ENCODE results near the gene CABP4. TPM values are rescaled to one million over a fixed set of nuclear protein-coding genes. Genes with fewer than 3 reads are reported as not detected.

CABP4 gene
- total RNA-seq, 6 experiments from 2014 or later = not detected

DNA sequence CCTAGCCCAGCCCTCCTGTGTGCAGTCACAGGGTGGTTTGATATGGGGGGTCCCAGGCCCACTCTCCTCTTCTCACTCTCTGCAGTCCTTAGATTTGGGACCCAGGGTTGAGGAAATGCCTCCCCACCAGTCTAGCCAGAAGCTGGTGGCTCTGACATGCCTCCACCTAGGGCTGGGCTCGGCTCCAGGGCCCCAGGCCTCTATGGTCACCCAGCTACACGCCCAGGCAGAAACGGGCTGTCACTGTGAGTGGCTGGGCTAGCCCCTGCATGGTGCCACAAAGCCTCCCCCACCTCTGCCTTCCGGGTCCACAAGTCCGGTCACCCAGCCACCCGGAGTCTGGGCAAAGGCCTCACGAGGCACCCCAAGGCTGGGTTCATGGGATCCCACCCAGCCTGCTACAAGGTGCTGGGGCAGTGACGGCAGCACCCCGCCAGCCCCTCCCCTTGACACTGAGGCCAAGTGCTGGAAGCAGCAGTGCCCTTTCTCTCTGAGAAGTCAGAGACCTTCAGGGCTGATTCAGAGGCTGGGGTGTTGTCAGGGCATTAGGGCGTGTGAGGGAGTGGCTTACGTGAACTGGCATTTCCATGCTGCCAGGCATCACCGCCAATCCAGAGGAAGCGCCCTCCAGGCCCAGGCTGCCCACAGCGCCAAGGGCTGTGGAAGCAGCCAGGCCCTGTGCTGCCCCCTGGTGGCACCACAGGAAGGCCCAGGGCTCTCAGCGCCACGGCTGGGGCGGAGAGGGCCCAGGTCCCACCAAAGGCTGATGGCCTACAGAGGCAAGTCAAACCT lies 50.6 kb downstream of the CABP4 start:
- peak overlapping the region; percentile 85 for H3K4me3 Mint-ChIP-seq
- DNase-seq = peak; percentile 85
- H3K4me1 Mint-ChIP-seq (ENCODE audit: low read depth) = peaks cover 42% of the 10 kb centered on the region
- no peaks in the 10 kb centered on the region for H3K9me3 Mint-ChIP-seq
- TF ChIP-seq, protein P1, sequence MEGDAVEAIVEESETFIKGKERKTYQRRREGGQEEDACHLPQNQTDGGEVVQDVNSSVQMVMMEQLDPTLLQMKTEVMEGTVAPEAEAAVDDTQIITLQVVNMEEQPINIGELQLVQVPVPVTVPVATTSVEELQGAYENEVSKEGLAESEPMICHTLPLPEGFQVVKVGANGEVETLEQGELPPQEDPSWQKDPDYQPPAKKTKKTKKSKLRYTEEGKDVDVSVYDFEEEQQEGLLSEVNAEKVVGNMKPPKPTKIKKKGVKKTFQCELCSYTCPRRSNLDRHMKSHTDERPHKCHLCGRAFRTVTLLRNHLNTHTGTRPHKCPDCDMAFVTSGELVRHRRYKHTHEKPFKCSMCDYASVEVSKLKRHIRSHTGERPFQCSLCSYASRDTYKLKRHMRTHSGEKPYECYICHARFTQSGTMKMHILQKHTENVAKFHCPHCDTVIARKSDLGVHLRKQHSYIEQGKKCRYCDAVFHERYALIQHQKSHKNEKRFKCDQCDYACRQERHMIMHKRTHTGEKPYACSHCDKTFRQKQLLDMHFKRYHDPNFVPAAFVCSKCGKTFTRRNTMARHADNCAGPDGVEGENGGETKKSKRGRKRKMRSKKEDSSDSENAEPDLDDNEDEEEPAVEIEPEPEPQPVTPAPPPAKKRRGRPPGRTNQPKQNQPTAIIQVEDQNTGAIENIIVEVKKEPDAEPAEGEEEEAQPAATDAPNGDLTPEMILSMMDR (IDR thresholded peaks at IDR 0.05) = peak; percentile 96
- peaks cover 5% of the 10 kb centered on the region for H3K36me3 Mint-ChIP-seq (ENCODE audit: low read depth)
- H3K27me3 Mint-ChIP-seq (ENCODE audit: insufficient read depth) = peaks cover 11% of the 10 kb centered on the region
- H3K27ac Mint-ChIP-seq = peak overlapping the region; percentile 91

DNA sequence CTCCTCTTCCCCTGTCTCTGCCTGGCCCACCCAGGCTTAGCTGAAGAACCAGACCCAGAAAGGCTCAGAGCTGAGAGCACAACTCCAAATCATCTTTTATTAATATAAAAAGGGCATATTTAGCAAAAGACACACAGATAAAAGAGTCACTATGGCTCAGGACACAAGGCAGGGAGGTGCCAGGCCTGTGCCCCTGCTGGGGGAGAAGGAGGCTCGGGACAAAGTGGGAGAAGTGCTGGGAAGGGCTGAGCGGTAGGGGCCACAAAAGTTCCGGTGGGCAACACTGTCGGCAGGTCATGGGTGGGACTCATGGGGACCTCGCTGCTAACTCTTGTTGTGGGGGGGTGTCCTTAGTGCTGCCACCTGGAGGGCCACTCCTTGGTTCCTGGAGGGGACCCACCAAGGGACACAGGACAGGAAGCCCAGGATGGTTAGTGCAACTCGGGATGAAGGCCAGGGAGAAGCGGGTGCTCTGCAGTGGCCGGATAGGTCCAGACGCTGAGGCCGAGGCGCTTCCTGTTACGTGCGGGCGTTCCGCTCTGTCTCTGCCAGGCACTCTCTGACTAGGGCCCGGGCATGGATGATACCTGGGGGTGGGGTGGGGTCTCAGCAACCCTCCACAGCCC lies 51.4 kb downstream of the CABP4 start:
- Mint-ChIP-seq H3K4me3 (peak overlapping the region; percentile 89), H3K27ac (peak overlapping the region; percentile 91), H3K27me3 (ENCODE audit: insufficient read depth) (peaks cover 13% of the 10 kb centered on the region), H3K4me1 (ENCODE audit: low read depth) (peaks cover 36% of the 10 kb centered on the region), H3K36me3 (ENCODE audit: low read depth) (no peaks in the 10 kb centered on the region; the same call in 1 of the 2 replicates), H3K9me3 (no peaks in the 10 kb centered on the region)
- DNase-seq = no peak
- TF ChIP-seq, protein P1 (IDR thresholded peaks at IDR 0.05) = peak; percentile 51

DNA sequence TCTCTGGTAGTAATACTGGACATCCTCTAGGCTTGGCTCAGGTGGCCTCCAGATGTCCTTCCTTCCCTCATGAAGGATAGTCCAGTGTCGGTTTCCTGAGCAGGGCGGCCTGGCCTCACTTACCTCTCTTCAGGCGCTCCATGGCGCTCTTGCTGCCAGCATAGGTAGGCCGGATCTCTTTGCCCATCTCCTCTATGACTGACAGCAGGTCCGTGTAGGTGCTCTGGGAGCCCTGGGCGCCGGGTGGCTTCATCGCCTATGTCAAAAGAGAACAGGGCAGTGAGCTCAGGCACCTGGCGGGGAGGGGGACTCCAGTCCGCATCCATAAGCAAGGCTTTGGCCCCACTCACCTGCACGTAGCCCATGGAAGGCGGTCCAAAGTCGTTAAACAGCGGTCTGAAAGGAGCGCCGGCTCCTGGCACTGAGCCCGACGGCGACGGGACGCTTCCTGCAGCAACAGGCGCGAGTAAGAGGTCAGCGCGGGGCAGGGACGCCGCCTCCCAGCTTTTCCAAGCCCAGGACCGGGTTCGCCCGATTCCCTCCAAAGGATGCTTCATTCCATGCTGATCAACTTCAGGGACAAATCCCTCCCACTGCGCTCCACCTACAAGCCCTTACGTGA lies 52.2 kb downstream of the CABP4 start:
- Mint-ChIP-seq H3K36me3 (ENCODE audit: low read depth) (no peaks in the 10 kb centered on the region; the same call in 1 of the 2 replicates), H3K27me3 (ENCODE audit: insufficient read depth) (peaks cover 14% of the 10 kb centered on the region), H3K27ac (peak overlapping the region; percentile 64), H3K4me3 (peak overlapping the region; percentile 89), H3K9me3 (no peaks in the 10 kb centered on the region), H3K4me1 (ENCODE audit: low read depth) (peaks cover 36% of the 10 kb centered on the region)
- DNase-seq = no peak
- TF ChIP-seq, protein P1 (IDR thresholded peaks at IDR 0.05) = no peak

DNA sequence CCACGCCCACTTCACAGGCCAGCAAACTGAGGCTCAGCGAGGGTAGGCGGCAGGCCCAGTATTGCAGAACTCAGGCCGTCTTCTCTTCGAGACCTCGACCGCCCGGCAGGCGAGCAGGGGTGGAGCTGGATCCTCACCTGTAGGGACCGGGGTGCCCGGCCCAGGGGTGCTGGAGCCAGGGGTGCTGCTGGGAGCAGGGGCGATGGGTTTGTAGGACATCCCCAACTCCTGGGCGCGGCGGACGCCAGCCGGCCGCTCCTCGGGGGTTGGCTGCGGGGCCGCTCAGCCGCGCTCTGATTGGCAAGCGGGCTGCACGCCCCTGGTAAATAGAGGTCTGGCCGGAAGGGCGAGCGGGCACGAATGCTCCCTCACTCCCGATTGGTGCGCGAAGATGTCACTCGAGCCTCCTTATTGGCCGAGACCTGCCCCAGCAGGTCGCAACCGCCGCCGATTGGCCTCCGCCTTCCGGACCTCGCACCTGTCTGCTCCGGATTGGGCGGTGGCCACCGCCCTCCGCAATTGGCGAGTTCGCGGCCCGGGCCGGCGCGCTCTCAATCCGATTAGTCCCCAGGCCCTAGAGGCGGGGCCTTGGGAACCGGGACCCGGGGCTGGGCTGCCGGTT lies 52.8 kb downstream of the CABP4 start, which contains the start of gene CDK2AP2:
Gene CDK2AP2, minus strand, starts transcription at position 299 of the 622 bp plus-strand sequence. Its CDS starts 80 bp downstream, at position 219.
- TF ChIP-seq, protein P1 (IDR thresholded peaks at IDR 0.05) = no peak
- H3K4me1 Mint-ChIP-seq (ENCODE audit: low read depth) = peaks cover 36% of the 10 kb centered on the region
- H3K27ac Mint-ChIP-seq = peak within 1 kb of the TSS; percentile 98
- peak; percentile 100 for DNase-seq
- H3K9me3 Mint-ChIP-seq = no peaks in the 10 kb centered on the region
- peak within 1 kb of the TSS; percentile 89 for H3K4me3 Mint-ChIP-seq
- peaks cover 17% of the 10 kb centered on the region for H3K27me3 Mint-ChIP-seq (ENCODE audit: insufficient read depth)
- no peaks in the 10 kb centered on the region; the same call in 1 of the 2 replicates for H3K36me3 Mint-ChIP-seq (ENCODE audit: low read depth)

DNA sequence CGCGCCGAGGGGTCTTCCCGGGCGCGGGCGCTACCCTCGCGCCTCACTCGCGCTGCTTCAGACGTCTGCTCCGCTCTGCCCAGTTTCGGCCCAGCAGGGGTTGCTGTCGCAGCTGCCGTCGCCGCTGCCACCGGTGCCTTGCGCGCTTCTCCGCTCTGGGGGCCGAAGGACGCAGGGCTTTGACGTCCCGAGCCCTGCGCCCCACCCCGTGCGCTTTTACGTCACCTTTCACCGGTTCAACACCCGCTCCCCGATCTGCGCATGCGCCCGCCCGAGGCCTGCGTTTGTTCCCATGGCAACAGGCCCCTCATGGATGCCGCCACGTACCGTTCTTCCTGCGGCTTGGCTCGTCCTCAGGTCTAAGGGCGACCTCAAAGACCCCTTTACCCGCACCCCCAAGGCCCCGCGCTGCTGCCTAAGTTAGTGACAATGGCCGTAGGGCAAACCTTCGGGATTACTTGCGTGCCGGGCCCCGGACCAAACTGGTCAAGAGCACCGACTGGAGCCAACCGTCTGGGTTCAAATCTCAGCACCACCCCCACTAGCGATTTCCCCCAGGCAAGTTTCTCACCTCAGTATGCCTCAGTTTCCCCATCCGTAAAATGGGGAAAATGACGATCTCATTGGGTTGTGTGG lies 53.5 kb downstream of the CABP4 start:
- peaks cover 17% of the 10 kb centered on the region for H3K27me3 Mint-ChIP-seq (ENCODE audit: insufficient read depth)
- TF ChIP-seq, protein P1 (IDR thresholded peaks at IDR 0.05) = no peak; the same call in 1 of the 2 replicates
- peak; percentile 94 for DNase-seq
- no peaks in the 10 kb centered on the region; the same call in 1 of the 2 replicates for H3K36me3 Mint-ChIP-seq (ENCODE audit: low read depth)
- peak overlapping the region; percentile 98 for H3K27ac Mint-ChIP-seq
- H3K4me1 Mint-ChIP-seq (ENCODE audit: low read depth) = peaks cover 36% of the 10 kb centered on the region
- H3K9me3 Mint-ChIP-seq = no peaks in the 10 kb centered on the region
- H3K4me3 Mint-ChIP-seq = peak overlapping the region; percentile 89

Measured in HFFc6 (cell line).